ENCODE measurements around the gene KIF5C. TPM values are rescaled to one million over a fixed set of nuclear protein-coding genes. Genes with fewer than 3 reads are reported as not detected.

Gene KIF5C
- total RNA-seq, 1 donor from 2014 or later, result 63.1 TPM

DNA sequence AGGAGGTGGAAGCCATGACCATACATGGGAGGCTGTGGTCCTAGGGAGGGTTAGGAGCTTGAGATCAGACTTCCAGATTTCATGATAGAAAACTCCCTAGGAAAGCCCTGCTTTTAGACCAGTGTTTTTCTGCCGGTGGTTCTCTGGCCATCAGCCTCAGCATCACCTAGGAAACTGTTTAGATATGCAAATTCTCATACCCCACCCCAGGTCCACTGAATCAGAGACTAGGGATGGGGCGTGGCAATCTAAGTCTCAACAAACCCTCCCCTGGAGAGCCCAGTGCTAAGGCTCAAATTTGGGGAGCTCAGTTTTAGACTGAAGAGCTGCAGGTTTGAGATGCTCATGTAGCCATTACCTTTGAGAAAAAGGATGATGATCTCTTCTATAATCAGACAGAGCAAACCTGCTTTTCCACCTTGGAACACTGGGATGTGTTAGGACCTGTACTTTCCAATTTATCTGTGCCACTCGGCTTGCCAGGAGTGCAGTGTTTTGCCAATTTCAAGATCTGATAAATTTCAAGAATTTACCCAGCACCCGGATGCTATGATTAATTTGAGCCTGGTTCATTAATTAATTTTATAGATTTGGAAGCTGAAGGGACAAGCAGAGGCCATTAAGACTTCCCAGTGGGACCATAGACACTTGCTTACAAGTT, 132.0 kb downstream of the KIF5C start:
- H3K9me3 ChIP-seq (ENCODE audit: low read depth), result no peaks in the 10 kb centered on the region
- peaks cover 56% of the 10 kb centered on the region for H3K36me3 Mint-ChIP-seq
- no peaks in the 10 kb centered on the region for H3K79me2 ChIP-seq (ENCODE audit: low read depth)
- no peak for DNase-seq (ENCODE audit: low spot score)
- no peak overlapping the region for H3K27ac ChIP-seq
- TF ChIP-seq EZH2 (IDR thresholded peaks at IDR 0.05) (no peak), EZH2phosphoT487 (IDR thresholded peaks at IDR 0.05) (no peak), CTCF (IDR thresholded peaks at IDR 0.05) (no peak)
- no peaks in the 10 kb centered on the region for H3K9me3 Mint-ChIP-seq
- H3K27me3 Mint-ChIP-seq (ENCODE audit: insufficient read depth, low read depth), result no peaks in the 10 kb centered on the region
- H3K9ac ChIP-seq, result no peak overlapping the region
- H3K4me2 ChIP-seq, result no peak overlapping the region
- no peak overlapping the region for H3K27ac Mint-ChIP-seq
- H3K4me1 ChIP-seq, result no peaks in the 10 kb centered on the region
- H3K36me3 ChIP-seq, result peaks cover 11% of the 10 kb centered on the region
- H3K4me1 Mint-ChIP-seq, result peaks cover 4% of the 10 kb centered on the region
- H2AFZ ChIP-seq (replicated peaks), result no peak overlapping the region
- H3K4me3 ChIP-seq, result no peak overlapping the region
- H3F3A ChIP-seq (ENCODE audit: low read depth), result no peaks in the 10 kb centered on the region
- no peaks in the 10 kb centered on the region for H3K27me3 ChIP-seq
- no peak overlapping the region for H3K4me3 Mint-ChIP-seq
- H4K20me1 ChIP-seq (ENCODE audit: low read depth), result no peaks in the 10 kb centered on the region

DNA sequence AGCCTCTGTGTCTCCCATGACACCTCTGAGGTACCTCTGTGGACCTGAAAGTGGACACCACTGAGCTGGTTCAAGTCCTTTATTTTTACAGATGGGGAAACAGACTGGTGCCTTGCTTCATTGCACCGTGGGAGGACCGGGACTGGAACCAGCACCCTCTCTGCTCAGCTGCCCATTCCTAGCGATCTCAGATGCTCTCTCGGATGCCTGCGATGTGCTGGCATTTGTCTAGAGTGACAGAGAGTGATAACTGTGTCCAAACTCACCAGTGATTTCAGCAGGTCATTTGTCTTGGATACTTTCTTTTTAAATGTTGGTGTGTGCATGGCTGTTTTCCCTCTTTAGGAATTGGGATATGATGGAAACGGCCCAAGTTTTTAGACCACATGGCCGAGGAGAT, 133.4 kb downstream of the KIF5C start:
- H3K4me2 ChIP-seq, result no peak overlapping the region
- no peaks in the 10 kb centered on the region for H4K20me1 ChIP-seq (ENCODE audit: low read depth)
- peaks cover 50% of the 10 kb centered on the region for H3K36me3 Mint-ChIP-seq
- TF ChIP-seq EZH2phosphoT487 (IDR thresholded peaks at IDR 0.05) (no peak), EZH2 (IDR thresholded peaks at IDR 0.05) (no peak), CTCF (IDR thresholded peaks at IDR 0.05) (no peak)
- no peak overlapping the region for H3K9ac ChIP-seq
- no peaks in the 10 kb centered on the region for H3K9me3 Mint-ChIP-seq
- H3K27ac Mint-ChIP-seq, result no peak overlapping the region
- no peak overlapping the region for H3K4me3 Mint-ChIP-seq
- no peaks in the 10 kb centered on the region for H3K27me3 Mint-ChIP-seq (ENCODE audit: insufficient read depth, low read depth)
- H3F3A ChIP-seq (ENCODE audit: low read depth), result no peaks in the 10 kb centered on the region
- H3K27ac ChIP-seq, result no peak overlapping the region
- no peak for DNase-seq (ENCODE audit: low spot score)
- no peaks in the 10 kb centered on the region for H3K9me3 ChIP-seq (ENCODE audit: low read depth)
- no peaks in the 10 kb centered on the region for H3K27me3 ChIP-seq
- H3K4me1 Mint-ChIP-seq, result peaks cover 4% of the 10 kb centered on the region
- H3K4me3 ChIP-seq, result no peak overlapping the region
- no peaks in the 10 kb centered on the region for H3K4me1 ChIP-seq
- no peak overlapping the region for H2AFZ ChIP-seq (replicated peaks)
- H3K79me2 ChIP-seq (ENCODE audit: low read depth), result no peaks in the 10 kb centered on the region
- peaks cover 3% of the 10 kb centered on the region for H3K36me3 ChIP-seq

DNA sequence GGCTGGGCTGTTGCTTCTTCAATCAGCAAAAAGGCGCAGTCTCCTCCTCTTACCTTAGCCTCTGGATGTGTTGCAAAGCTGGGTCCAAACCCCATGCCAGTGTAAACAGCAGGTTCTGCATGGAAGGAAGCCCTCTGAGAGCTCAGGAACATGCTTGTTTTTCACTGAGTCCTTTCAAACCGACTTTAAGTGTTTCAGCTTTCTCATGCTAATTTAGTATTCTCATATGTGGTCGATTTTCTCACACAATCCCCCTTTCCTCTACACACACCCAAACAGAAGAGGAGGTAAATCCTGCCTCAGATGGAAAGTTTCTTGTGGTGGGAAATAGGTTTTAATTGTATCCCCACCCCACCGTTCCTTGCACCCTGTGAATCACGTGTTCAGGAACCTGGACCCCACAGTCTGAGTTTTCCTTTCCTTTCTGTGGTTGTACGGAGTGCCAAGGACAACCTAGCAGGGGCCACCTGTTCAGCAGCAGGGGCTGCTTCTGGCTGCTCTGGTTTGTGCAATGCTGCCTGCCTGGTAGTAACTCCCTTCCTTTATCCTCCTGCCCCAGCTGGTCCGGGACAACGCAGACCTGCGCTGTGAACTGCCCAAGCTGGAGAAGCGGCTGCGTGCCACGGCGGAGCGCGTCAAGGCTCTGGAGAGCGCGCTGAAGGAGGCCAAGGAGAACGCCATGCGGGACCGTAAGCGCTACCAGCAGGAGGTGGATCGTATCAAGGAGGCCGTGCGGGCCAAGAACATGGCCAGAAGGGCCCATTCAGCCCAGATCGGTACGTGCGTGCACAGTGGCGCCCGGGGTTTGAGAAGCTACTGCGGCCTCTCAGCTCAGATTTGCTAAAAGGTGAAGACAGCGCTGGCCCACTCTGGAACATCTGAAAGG, 134.8 kb downstream of the KIF5C start:
- Mint-ChIP-seq H3K4me3 (no peak overlapping the region), H3K4me1 (peaks cover 4% of the 10 kb centered on the region), H3K9me3 (no peaks in the 10 kb centered on the region), H3K27ac (no peak overlapping the region), H3K36me3 (peaks cover 48% of the 10 kb centered on the region), H3K27me3 (ENCODE audit: insufficient read depth, low read depth) (no peaks in the 10 kb centered on the region)
- Histone ChIP-seq H3F3A (ENCODE audit: low read depth) (no peaks in the 10 kb centered on the region), H3K27me3 (no peaks in the 10 kb centered on the region), H4K20me1 (ENCODE audit: low read depth) (no peaks in the 10 kb centered on the region), H3K4me3 (no peak overlapping the region), H3K79me2 (ENCODE audit: low read depth) (no peaks in the 10 kb centered on the region), H3K9me3 (ENCODE audit: low read depth) (no peaks in the 10 kb centered on the region), H3K4me1 (no peaks in the 10 kb centered on the region), H2AFZ (replicated peaks) (no peak overlapping the region), H3K36me3 (peaks cover 3% of the 10 kb centered on the region), H3K27ac (no peak overlapping the region), H3K4me2 (no peak overlapping the region), H3K9ac (no peak overlapping the region)
- TF ChIP-seq EZH2 (IDR thresholded peaks at IDR 0.05) (no peak), CTCF (IDR thresholded peaks at IDR 0.05) (no peak), EZH2phosphoT487 (IDR thresholded peaks at IDR 0.05) (no peak)
- no peak for DNase-seq (ENCODE audit: low spot score)
